ENCODE measurements around the gene DPP9.
A peak's percentile ranks its signal among the peaks of the same experiment; 100 is the strongest.
"Not testable (repeated sequence)": the region's sequence is repeated elsewhere in the genome, so short reads cannot be mapped to it uniquely, and the experiment has no call there.

DPP9 gene

DNA sequence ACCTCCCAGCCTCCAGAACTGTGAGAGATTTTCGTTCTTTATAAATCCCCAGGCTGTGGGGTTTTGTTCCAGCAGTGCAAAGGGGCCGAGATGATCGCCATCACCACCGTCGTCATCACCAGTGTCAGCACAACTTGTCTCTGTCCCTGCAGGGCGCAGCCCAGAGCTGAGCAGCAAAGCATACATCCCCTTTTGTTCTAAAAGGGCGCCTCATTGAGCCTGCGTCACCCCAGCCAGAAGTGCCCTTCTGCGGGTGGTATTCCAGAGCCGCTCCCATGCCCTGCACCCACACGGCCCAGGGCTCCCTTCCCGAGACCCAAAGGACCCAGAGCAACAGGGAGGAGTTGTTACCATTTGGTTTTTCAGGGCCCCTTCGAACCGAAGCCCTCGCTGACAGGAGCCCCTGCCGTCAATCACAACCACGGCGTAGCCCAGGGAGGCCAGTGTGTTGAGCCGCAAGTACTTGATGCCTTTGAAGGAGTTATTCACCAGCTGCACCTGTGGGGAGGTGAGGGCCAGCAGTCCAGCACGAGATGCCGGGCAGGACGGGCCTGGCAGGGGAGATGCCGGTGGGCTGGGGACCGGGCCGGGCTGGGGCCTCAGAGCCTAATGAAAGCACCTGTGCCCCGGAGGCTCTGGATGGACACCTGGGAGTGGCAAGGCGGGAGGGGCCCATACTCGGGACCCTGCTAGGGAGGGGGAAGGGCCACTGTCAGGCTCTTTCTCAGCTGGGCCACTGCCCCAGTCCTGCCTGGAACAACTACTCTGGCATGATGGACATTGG lies 39.1 kb downstream of the DPP9 start:
- no peak for DNase-seq

DNA sequence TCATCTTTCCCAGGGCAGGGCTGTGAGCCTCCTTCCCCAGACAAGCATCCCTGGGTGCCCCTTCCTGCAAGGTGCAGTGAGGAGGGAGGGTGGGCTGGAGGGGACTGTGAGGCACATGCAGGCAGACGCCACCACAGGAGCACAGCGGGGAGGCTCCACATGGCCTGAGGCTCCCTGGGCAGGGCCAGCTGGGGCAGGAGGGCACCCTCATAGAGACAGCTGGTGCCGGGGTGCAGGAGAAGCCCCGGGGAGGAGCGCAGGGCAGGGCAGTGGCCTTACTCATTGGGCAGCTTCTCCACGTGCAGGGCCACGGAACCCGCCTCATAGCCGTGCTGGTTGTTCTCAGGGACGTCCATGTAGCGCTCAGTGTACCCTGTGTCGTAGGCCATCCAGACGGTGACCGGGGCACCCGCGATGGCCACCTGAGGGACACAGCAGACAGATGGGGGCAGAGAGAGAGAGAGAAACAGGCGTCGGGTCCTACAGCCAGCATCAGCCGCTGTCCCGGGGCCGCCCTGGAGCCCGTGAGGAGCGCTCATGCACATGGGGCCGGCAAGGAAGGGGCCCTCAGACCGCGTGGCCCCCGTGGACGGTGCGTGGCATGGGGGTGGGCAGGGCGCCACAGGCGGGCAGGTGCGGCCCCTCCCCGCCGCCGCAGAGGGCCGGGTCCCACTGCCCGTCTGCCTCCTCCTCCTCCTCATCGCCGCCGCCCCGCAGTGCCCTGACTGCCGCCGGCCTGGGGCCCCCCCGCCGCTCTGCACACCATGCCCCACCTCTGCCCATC lies 41.0 kb downstream of the DPP9 start:
- DNase-seq, result no peak

DNA sequence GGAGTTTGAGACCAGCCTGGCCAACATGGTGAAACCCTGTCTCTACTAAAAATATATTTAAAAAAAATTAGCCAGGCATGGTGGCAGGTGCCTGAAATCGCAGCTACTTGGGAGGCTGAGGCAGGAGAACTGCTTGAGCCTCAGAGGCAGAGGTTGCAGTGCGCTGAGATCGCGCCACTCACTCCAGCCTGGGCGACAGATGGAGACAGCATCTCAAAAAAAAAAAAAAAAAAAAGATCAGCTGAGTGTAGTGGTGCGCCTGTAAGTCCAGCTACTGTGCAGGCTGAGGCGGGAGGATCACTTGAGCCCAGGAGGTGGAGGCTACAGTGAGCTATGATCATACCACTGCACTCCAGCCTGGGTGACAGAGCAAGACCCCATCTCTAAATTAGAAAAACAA lies 43.6 kb downstream of the DPP9 start:
- DNase-seq, result not testable (repeated sequence)

DNA sequence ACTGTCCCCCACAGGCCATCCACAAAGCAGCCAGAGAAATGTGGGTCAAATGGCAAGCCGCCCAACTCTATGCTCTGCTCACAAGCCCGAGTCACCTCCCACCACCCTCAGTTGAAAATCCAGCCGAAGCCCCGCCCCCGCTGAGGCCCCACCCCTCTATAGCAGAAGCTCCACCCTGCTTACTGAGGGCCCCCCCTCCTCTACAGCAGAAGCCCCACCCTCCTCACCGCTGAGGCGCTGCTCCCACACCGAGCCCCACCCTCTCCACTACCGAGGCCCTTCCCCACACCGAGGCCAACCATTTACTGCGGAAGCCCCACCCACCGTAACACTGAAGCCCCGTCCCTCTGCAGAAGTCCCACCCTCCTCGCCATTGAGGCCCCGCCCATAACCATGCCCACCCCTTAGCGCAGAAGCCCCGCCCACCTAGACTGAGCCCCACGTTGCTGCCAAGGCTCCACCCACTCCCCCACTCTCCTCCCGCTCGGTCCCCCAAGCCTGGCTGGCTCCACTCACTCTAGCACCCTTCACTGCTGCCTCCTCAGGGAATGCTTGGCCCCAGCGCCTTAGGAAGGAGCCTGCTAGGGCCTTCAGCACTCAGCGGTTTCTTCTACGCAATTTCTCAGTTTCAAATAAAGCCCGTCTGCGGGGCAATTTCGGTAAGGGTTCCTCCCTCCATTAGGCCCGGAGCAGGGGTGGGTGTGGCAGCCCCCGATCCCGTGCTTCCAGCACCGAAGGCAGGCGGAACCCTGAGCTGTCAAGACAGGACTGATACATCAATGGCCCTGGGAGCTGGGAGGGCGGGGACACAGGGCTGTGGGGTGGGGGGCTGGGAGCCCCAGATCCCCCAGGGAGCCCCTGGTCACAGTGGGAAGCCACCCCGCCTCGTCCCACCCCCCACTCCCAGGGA lies 44.5 kb downstream of the DPP9 start:
- DNase-seq, result no peak

DNA sequence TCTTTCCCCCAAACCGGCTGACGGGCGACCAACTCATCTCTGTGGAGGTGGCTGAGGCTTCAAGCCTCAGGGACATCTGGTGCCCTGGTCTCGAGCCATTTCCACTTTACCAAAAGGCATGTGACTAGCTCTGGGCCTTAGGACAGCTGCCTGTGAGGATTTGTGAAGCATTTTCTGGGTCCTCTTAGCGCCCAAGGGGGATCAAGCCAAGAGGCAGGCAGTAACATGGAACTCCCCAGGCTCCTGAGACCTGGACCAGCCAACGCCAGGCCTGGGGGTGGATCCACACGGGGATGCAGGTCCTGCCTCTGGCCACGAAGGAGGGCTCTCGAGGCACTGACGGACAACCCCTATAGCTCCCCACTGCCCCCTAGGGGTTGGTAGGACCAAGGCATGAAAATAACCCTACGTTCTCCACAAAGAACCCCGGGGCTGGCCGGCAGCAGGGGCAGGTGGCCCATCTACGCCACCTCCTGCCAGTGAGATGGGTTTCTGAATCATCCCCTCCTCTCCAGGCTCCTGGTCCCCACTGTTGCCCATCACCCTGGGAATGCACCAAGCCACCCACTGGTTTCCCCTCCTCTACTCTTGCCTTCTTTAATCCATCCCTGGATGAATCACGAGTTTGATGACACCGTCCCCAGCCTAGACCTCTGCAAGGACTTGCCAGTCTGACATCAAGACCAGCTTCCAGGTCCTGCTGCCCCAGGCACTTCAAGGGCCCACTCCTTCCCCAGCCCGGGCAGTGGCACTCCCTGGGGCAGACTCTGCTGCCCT lies 46.5 kb downstream of the DPP9 start:
- DNase-seq, result peak; percentile 62

DNA sequence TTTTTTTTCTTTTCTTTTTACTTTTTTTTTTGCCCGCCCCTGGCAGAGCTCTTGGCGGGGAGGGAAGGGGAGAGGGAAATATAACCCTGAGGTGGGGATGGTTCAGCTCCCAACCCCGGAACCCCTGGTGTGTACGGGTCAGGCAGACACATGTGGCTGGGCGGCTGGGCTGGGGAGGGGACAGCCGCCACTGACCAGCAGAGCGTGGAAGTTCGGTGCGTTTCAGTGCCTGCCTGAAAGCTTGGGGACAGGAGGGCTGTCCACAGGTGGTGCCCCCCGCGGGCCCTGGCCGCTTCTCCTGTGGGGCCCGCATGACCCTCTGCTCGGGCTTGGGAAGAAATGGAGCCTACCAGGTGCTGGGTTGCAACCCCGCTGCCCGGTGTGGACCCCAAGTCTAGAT lies 48.3 kb downstream of the DPP9 start:
- DNase-seq, result no peak

DNA sequence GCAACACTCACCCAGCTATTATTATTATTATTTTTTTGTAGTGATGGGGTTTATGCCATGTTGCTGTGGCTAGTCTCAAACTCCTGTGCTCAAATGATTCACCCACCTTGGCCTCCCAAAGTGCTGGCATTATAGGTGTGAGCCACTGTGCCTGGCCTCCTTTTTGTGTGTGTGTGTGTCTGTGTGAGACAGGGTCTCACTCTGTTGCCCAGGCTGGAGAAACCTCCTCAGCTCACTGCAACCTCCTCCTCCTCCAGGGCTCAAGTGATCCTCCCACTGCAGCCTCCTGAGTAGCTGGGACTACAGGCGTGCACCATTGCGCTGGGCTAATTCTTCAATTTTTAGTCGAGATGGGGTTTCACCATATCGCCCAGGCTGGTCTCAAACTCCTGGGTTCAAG lies 49.9 kb downstream of the DPP9 start:
- no peak for DNase-seq

DNA sequence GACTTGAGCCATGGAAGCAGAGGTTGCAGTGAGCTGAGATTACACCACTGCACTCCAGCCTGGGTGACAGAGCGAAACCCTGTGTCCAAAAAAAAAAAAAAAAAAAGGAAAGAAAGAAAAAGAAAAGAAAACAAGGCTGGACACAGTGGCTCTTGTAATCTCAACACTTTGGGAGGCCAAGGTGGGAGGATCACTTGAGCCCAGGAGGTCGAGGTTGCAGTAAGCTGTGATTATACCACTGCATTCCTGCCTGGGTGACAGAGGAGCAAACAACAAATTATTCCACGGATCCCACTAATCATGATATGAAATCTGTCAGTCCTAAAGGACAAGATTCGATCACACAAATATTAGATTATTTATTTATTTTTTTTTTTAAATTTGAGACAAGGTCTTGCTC lies 50.4 kb downstream of the DPP9 start:
- DNase-seq, result no peak

GRCh38 chr19:4671185-4671851 lies 52.3 kb downstream of the DPP9 start:
- DNase-seq, result no peak

DNA sequence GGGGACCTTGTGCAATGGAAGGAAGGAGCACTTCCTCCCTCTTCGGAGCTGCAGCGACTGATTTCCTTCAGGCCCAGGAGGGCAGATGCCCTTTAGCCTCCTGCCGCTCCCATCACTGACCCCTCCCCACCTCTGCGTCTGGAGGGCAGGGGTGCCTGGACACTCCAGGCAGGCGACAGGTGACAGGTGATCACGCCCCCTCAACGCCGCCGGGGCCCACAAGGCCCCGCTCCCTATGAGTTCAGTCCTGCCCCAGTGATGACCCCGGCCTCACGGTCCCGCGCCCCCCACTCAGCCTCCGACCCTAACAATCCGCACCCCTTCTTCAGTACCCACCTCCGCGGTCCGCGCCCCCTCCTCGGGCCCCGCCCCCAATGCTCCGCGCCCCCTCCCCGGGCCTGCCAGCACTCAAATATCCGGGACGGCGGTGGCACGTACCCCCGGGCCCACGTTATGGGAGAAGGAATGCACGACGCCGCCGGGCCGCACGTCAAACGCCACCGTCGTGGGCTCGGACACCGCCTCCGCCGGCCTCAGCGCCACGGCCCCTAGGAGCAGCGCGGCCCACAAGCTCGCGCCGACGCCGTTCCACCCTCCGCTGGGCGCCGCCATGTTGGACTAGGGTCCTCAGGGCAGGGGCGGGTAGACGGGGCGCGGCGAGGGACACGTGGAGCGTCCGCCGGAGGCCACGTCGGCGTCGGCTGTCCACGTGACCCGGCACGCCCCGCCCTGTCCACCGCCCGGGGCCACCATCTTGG lies 53.7 kb downstream of the DPP9 start, which contains the start of gene MYDGF:
Gene MYDGF (minus strand): TSS at position 620 of the 758 bp plus-strand sequence. CDS start 8 bp downstream, at position 612.
- peak; percentile 96 for DNase-seq

- DNase-seq, result no peak
Observed at GRCh38 chr19:4664642-4665041, 59.0 kb downstream of the DPP9 start.

- DNase-seq, result no peak
Observed at GRCh38 chr19:4662812-4663211, 60.8 kb downstream of the DPP9 start.

DNA sequence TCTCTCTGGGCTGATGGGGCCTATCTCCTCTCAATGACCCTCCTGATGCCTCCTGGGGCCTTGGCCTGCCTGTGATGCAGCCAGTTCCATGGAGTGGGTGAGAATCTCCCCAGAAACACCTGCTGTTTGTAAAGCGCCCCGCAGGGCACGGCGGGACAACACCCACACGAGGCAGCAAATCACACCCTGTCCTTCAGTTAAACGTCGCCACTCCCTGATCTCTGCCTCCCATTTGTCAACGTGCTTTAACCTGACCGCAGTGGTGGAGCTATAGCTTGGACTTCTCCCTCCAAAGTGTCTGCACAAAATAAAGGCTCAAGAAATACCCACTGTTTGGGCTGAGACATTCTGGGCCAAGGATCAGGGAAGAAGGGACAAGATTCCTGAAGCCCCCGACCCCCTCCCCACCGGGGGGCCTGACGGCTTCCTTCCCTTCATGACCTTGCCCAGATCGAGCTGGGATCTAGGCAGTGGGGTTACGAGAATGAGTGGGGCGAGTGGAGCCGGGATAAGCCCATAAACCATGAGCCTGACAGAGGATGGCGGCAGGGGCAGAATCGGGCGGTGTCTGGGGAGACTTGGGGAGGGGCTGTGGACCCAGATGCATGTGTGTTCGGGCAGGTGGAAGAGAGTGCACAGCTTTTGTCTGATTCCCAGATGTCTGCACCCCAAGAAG lies 61.5 kb downstream of the DPP9 start:
- no peak for DNase-seq

DNA sequence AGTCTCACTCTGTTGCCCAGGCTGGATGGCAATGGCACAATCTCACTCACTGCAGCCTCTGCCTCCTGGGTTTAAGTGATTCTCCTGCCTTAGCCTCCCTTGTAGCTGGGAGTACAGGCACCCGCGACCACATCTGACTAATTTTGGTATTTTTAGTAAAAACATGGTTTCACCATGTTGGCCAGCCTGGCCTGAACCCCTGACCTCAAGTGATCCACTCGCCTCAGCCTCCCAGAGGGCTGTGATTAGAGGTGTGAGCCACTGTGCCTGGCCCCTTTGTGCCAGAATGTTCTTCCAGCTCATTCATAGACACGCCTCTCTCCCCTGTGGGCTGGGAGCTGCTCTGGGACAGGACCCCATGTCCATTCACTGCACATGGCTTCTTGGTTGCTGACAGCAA lies 62.6 kb downstream of the DPP9 start:
- DNase-seq, result no peak

DNA sequence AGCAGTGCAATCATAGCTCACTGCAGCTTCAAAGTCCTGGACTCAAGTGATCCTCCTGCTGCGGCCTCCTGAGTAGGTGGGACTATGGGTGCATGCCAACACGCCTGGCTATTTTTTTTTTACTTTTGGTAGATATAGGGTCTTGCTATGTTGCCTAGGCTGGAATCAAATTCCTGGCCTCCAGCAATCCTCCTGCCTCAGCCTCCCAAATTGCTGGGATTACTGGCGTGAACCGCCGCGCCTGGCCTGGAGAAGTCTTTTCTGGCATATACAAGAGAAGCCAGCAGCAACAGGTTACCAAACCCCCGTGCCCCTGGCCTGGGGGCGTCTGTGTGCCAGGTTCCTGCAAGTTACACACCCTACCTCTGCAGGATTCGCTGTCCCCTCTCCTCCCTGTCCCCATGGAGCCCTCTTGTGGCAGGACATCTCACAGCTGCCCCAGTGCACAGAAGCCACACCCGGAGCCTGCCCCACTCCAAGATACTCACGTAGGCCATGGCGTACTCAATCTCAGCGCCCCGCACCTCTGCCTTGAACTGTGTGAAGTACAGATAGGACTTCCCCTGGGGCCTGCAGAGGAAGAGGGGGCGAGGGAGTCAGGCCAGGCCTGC lies 63.4 kb downstream of the DPP9 start:
- no peak for DNase-seq

GRCh38 chr19:4657835-4658234 lies 65.8 kb downstream of the DPP9 start:
- no peak for DNase-seq

GRCh38 chr19:4657262-4657661 lies 66.4 kb downstream of the DPP9 start:
- DNase-seq, result no peak

DNA sequence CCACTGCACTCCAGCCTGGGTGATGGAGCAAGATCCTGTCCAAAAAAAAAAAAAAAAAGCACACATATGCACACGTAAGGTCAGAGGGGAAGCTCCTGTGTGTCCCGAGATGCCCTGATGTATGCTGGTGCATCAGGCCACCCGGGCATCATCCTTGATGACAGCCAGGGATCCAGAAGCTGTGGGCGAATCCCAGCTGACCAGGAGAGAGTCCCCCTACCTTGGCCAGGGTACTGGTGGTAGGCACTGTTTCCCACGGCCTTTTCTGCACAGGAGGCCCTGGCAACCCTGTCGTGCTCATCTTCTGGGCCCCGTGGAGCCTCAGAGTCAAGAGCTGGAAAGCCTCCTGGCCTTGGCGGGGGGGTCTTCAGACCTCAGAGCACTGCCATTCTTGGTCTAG lies 67.5 kb downstream of the DPP9 start:
- DNase-seq, result no peak

GRCh38 chr19:4654437-4655361 lies 68.9 kb downstream of the DPP9 start:
- no peak for DNase-seq

All from activated CD8-positive, alpha-beta memory T cell treated with anti-CD3 and anti-CD28 coated beads for 24 hours (primary cell).